Jurkat, Clone E6-1 (cell line): ENCODE results near the gene ASGR1.
"Not testable (repeated sequence)": the region's sequence is repeated elsewhere in the genome, so short reads cannot be mapped to it uniquely, and the experiment has no call there.

Experiments
- DNase-seq: peaks from one replicate; pipeline ENCODE4 v3.0.0-alpha.2; 2011; ENCODE audit warnings: low read depth, low spot score
- H3K4me3 ChIP-seq: 2 replicates; pipeline ENCODE4 v1.5.1; 2011; ENCODE audit warnings: mild to moderate bottlenecking, low read length, control low read depth, moderate library complexity

ASGR1 gene

DNA sequence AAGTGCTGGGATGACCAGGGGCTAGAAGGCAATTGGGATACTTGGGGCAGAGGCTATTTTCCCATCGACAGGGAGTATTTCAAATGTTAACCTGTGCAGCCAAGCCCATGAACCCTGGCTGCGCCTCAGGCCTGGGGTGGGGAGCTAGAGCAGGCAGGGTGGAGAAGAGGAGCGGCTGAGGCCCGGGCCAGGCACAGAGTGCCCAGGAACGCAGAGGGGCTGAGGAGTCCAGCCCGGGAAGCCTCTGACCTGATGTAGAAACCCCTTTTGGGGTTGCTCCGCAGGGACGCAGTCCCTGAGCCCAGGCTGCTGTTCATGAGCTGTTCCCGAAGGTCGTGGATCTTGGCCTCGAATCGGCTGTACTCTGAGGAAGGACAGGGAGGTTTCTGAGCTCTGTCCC is 16.8 kb upstream of the ASGR1 start:
- H3K4me3 ChIP-seq: no peak overlapping the region
- DNase-seq: no peak

DNA sequence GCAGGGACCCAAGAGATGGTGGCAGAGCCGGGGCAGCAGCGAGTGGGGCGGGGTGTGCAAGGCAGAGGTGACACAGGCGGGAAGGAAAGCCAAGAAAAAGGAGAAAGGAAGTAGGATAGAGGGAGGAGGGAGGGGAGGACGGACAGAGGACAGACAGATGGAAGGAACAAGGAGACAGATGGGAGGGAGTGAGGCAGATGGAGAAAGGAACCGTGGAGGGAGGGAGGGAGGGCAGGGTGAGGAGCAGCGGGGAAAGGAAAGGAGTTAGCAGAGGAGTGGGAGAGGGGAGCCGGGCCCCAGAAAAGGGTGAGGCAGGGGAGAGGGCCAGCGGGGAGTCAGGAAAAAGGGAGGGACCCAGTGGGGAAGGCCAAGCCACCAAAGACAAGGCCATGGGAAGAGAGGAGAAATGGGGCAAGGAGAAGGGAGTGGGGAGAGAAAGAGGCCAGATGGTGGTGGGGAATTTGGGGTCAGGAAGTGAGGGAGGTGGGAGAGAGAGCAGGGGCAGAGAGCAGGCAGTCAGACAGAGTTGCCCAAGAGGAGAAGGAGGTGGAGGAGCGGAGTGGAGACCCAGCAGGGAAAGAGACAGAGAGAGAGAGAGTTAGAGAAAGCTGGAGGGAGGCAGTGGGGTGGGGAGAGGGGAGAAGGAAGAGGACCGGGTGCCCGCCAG is 13.2 kb upstream of the ASGR1 start:
- H3K4me3 ChIP-seq: no peak overlapping the region
- no peak for DNase-seq

GRCh38 chr17:7191571-7192270 is 12.6 kb upstream of the ASGR1 start:
- H3K4me3 ChIP-seq: no peak overlapping the region
- no peak for DNase-seq

GRCh38 chr17:7191069-7191468 is 11.9 kb upstream of the ASGR1 start:
- DNase-seq: no peak
- no peak overlapping the region for H3K4me3 ChIP-seq

DNA sequence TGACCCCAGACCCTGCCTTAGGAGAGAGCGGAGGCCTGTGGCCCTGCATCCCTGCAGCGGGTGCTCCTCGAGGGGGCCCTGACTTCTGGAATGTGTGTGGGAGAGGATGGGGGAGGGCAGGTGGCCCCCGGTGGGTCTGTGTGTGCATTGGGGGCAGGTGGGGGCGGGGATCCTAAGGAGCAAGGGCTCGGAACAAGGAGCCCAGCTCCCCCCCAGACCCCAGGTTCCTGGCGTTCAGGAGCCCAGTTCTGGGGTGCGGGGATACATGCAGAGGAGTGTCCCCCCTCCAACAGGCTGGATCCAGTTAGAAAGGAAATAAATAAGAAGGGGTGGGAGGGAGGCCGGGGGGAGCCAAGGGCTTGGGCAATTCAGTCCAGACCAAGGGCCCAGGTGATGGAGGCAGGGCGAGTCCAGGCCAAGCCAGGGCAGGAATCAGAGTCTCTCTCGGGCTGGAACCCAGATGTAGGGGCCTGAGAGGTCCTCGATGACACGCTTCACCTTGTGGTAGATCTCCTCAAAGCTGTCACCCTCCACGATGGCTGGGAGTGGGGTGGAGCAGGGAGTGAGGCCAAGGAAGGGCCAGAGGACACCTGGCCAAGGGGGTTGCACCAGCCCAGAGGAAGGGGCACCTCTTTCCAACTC is 11.2 kb upstream of the ASGR1 start:
- DNase-seq: no peak
- H3K4me3 ChIP-seq: no peak overlapping the region

DNA sequence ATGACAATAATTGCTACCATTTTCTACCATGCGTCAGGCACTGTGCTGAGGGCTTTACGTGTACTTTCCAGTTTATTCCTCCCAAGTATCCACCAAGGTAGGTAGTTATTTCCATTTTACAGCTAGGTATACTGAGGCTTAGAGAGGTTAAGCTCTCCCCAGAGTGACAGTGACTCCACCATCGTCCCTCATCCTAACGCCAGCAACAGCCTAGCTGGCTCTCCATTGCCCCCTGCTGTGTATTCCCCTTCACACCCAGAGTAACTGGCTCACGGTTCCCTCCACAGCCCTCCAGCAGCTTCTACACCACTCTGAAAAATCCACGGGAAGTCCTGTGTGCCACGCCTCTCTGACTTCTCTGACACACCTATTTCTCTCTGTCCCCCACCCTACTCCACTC is 7.1 kb upstream of the ASGR1 start:
- DNase-seq: no peak
- H3K4me3 ChIP-seq: no peak overlapping the region

GRCh38 chr17:7184647-7185046 is 5.5 kb upstream of the ASGR1 start:
- DNase-seq: no peak
- no peak overlapping the region for H3K4me3 ChIP-seq

- no peak for DNase-seq
- H3K4me3 ChIP-seq: no peak overlapping the region
Measured at GRCh38 chr17:7184091-7184488, 4.9 kb upstream of the ASGR1 start.

GRCh38 chr17:7183433-7184090 is 4.4 kb upstream of the ASGR1 start:
- H3K4me3 ChIP-seq: no peak overlapping the region
- DNase-seq: no peak

DNA sequence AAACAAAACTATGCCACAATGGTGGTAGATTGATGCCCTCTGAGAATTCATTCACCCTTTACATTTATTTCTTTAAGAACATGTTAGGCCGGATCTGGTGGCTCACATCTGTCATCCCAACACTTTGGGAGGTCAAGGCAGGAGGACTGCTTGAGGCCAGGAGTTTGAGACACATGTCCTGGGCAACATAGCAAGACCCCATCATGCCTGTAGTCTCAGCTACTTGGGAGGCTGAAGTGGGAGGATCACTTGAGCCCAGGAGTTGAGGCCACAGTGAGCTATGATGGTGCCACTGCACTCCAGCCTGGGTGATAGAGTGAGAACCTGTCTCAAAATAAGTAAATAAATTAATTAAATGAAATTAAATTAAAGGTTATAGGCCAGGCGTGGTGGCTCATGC is 2.9 kb upstream of the ASGR1 start:
- not testable (repeated sequence) for H3K4me3 ChIP-seq, DNase-seq

- no peak for DNase-seq
- no peak overlapping the region for H3K4me3 ChIP-seq
Measured at GRCh38 chr17:7178973-7179316, 225 bp downstream of the ASGR1 start.

DNA sequence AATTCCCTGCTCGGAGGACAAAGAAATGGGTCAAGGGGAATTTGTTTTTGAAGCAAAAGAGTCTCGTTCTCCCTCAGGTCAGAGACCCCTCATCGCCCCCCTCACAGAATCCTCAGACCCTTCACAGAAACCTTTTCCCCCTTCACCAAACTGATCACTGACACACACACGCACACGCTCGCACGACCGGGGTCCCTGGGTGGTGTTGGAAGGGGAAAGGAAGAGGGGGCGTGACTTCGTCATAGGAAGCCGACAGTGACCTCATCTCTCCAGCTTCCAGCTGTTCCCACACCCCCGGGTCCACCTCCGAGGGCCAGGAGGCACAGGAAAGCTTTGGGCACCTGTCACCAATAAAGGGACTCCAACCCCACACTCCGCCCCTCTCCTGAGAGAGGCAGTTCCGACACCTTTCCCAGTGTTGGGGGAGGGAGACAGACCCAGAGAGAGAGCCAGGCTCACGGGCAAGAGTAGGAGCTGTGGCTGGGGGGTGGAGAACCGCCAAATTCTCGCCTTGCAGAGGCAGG is 1.2 kb downstream of the ASGR1 start:
- peak overlapping the region; percentile 57 for H3K4me3 ChIP-seq
- no peak for DNase-seq

DNA sequence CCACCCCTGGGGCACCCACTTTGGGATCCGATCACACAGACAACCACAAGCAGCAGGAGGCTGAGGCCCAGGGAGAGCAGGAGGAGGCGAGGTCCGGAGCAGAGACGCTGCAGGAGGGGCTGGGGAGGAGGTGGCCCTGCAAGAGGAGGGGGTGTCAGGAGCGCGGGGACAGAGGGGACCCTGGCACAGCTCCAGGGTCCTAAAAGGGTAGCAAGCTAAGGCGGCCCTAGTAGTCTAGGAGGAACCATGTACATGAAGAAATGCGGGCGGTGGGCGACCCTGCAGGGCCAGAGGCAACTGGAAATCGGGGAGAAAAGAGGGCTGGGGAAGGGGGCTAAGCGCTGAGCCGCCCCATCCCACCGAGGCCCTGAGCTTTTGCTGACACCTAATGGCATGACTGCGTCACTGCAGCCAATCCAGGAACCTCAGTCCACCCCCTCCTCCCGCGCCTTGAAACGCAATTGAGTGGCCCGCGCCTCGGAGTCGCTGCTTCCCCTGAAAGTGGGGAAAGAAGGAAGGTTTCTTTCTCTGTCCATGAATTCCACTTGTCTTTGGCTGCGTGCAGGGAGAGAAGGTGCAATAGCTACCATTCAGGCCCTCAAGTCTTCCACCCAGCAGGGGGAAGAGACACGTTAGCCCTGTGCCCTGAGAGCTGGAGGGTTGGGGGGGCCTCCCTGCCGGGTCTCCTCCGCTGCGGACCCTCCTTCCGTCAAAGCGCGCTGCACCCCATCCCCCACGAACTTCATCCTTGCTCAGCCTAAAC is 1.8 kb downstream of the ASGR1 start:
- H3K4me3 ChIP-seq: peak overlapping the region; percentile 57
- DNase-seq: peak; percentile 50

GRCh38 chr17:7176841-7177190 is 2.4 kb downstream of the ASGR1 start:
- H3K4me3 ChIP-seq: no peak overlapping the region
- DNase-seq: no peak

DNA sequence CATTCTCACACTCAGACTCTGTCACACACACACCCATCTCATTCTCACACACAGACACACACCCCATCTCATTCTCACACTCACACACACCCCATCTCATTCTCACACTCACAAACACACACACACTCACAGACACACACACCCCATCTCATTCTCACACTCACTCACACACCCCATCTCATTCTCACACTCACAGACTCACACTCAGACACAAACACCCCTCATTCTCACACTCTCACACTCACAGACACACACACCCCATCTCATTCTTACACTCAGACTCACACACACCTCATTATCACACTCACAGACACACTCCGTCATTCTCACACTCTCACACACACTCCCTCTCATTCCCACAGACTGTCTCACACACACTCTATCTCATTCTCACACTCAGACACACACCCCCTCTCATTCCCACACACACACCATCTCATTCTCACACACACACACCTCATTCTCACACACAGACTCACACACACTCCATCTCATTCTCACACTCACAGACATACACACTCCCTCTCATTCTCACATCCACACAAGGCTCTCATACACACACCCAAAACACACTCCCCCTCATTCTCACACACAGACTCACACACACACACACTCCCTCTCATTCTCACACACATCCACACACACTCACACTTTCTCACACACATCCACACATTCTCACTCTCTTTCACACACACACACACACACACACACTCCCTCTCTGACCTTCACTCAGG is 2.9 kb downstream of the ASGR1 start:
- no peak for DNase-seq
- no peak overlapping the region for H3K4me3 ChIP-seq

DNA sequence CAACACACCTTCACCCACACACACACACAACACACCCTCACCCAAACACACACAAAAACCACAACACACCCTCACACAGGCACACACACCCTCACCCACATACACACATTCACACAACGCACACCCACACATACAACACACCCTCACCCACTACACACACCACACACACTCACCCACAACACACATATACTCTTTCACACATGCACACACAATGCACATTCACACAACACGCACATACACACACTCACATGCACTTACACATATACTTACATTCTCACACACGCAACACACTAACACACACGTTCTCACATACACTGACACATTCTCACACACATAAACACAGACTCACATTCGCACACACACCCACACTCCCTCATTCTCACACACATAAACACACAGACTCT is 3.8 kb downstream of the ASGR1 start:
- no peak for DNase-seq
- H3K4me3 ChIP-seq: no peak overlapping the region

DNA sequence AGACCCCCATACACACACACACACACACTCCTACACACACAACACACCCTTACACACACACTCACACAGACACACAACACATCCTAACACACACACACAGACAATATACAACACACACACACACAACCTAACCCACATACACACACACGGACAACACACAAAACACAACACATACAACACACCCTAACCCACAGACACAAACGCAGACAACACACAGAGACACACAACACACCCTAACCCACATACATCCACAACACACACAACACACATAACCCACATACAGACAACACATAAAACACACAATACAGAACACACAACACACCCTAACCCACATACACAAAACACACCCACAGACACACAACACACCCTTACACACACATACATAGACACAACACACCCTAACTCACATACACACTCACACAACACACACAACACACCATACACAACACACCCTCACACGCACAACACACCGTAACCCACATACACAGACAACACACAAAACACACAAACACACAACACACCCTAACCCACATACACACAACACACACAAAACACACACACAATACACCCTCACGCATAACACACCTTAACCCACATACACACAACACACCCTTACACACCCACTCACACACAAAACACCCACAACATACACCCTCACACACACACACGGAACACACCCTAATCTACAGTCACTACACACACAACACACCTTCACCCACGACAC is 4.4 kb downstream of the ASGR1 start:
- H3K4me3 ChIP-seq: no peak overlapping the region
- DNase-seq: no peak
